A673 (cell line): Measurements from ENCODE around the gene DDX11.
"Not testable (repeated sequence)": the region's sequence is repeated elsewhere in the genome, so short reads cannot be mapped to it uniquely, and the experiment has no call there.

Experiments
- CTCF ChIP-seq: fragments of 300-800, 200-600 bp; sonication (generic); conservative IDR thresholded peaks from 2 replicates; pipeline ENCODE4 v1.5.1; 2017; ENCODE audit warnings: low read depth, mild to moderate bottlenecking, antibody characterized with exemption, low read length, moderate library complexity, mixed read lengths
- EZH2 ChIP-seq: fragments of 200-600 bp; sonication (generic); IDR thresholded peaks from 2 replicates; pipeline ENCODE4 v1.6.1; 2017; ENCODE audit warnings: borderline replicate concordance, low read depth, mild to moderate bottlenecking, mixed read lengths, antibody characterized with exemption, low read length; ENCODE audit not compliant: poor library complexity, severe bottlenecking

DNA sequence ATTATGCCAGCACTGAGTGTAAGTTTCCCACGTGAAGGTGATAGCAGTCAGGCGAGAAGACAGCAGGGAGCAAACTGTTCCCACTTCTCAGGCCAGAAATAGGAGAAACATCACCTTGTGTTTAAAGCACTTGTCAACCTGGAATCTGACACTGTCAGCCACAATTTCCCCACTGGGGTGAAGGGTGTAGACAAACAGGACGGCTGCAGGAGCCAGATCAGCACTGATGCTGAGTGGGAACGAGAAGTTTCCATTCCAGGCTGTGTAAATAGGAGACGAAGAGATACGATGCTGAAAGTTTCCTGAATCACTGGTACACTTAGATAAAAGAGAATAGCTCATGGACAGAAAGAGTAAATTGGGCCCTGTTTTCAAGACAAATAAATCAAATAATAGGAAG, 71.6 kb downstream of the DDX11 start:
- not testable (repeated sequence) for TF ChIP-seq CTCF, EZH2
